HCT116 (cell line): ENCODE results near the gene HOXC11. TPM values are rescaled to one million over a fixed set of nuclear protein-coding genes. Genes with fewer than 3 reads are reported as not detected.

Source experiments
- ATAC-seq: fragments of 200-7000 bp; cut with Tn5 transposase; 2 replicates; pipeline ENCODE4 v1.9.1; 2020; ENCODE audit warnings: mild to moderate bottlenecking, moderate library complexity
- BruUV-seq: library from RNA; stranded (reverse); fragments of 400-500 nt; replicated peaks from 2 replicates; lab custom pipeline; 2021; lab: Mats Ljungman, UMichigan
- CTCF ChIA-PET: fragments of 300-600 bp; sonication (Branson Sonifier 250); formaldehyde crosslinking; loops from one replicate; lab custom pipeline; 2021; ENCODE audit warnings: antibody characterized with exemption; lab: Charles Lee
- POLR2A ChIA-PET: fragments of 300-600, 350-600 bp; sonication (Branson Sonifier 250); formaldehyde crosslinking; loops from one replicate; lab custom pipeline; 2021; ENCODE audit warnings: antibody characterized with exemption; lab: Charles Lee
- RAD21 ChIA-PET, 2 experiments: fragments of 300-600 bp; sonication (Branson Sonifier 250); formaldehyde crosslinking; loops; one replicate each; lab custom pipeline; 2023; ENCODE audit warnings: low total read pairs in 2 of 2; ENCODE audit not compliant: uncharacterized antibody in 2 of 2, unreplicated experiment in 2 of 2, low non-redundant PET in 1 of 2; lab: Charles Lee
- DNase-seq: peaks from one replicate; pipeline ENCODE4 v3.0.0-alpha.2; 2010; ENCODE audit warnings: low read depth, low spot score
- H2AFZ ChIP-seq: fragments of 200-600 bp; shearing (Covaris generic), sonication (generic); 2 replicates; pipeline ENCODE4 v1.6.1; 2017; ENCODE audit warnings: low read depth, mixed run types, mixed read lengths, antibody characterized with exemption, low read length; ENCODE audit not compliant: poor library complexity, severe bottlenecking
- H3K27ac ChIP-seq: 2 replicates; pipeline ENCODE4 v1.5.1; 2012; ENCODE audit warnings: low read depth, low read length
- H3K27me3 ChIP-seq: fragments of 200-600 bp; sonication (generic); 2 replicates; pipeline ENCODE4 v1.6.1; 2016; ENCODE audit warnings: mixed run types, low read length, mixed read lengths; ENCODE audit not compliant: insufficient read depth
- H3K36me3 ChIP-seq, 2 experiments: fragments of 200-500 bp in 1 of 2; fragments of 200-600 bp in 1 of 2; sonication (Bioruptor generic) in 1 of 2; sonication (generic) in 1 of 2; 2 replicates each; pipeline versions ENCODE4 v1.5.1 to v1.6.1; 2014 to 2016; ENCODE audit warnings: low read length in 2 of 2, inconsistent platforms in 1 of 2, mixed read lengths in 1 of 2, mixed run types in 1 of 2; ENCODE audit not compliant: insufficient read depth in 2 of 2, control insufficient read depth in 1 of 2
- H3K4me1 ChIP-seq, 2 experiments: fragments of 200-600 bp in 1 of 2; sonication (generic) in 1 of 2; 2 replicates each; pipeline versions ENCODE4 v1.5.1 to v1.6.1; 2012 to 2017; ENCODE audit warnings: low read length in 2 of 2, inconsistent platforms in 1 of 2, mild to moderate bottlenecking in 1 of 2, mixed read lengths in 1 of 2, mixed run types in 1 of 2, moderate library complexity in 1 of 2; ENCODE audit not compliant: insufficient read depth in 2 of 2, control insufficient read depth in 1 of 2
- H3K4me2 ChIP-seq: fragments of 200-600 bp; sonication (generic); 2 replicates; pipeline ENCODE4 v1.6.1; 2017; ENCODE audit warnings: mixed run types, low read length, mixed read lengths
- H3K4me3 ChIP-seq, 2 experiments: fragments of 200-600 bp in 1 of 2; sonication (generic) in 1 of 2; replicated peaks in 1 of 2; 2 replicates each; pipeline ENCODE4 v1.5.1; 2011 to 2016; ENCODE audit warnings: low read length in 2 of 2, control low read depth in 1 of 2, low read depth in 1 of 2, mild to moderate bottlenecking in 1 of 2, mixed read lengths in 1 of 2, mixed run types in 1 of 2
- H3K79me2 ChIP-seq: fragments of 200-600 bp; sonication (generic); 2 replicates; pipeline ENCODE4 v1.6.1; 2017; ENCODE audit warnings: mild to moderate bottlenecking, mixed run types, low read length, moderate library complexity, mixed read lengths; ENCODE audit not compliant: insufficient read depth
- H3K9ac ChIP-seq: fragments of 200-600 bp; sonication (generic); 2 replicates; pipeline ENCODE4 v1.6.1; 2016; ENCODE audit warnings: low read length, mixed read lengths
- H3K9me2 ChIP-seq: fragments of 200-600 bp; sonication (generic), shearing (Covaris generic); 2 replicates; pipeline ENCODE4 v1.6.1; 2017; ENCODE audit warnings: mixed run types, mild to moderate bottlenecking, moderate library complexity; ENCODE audit not compliant: insufficient read depth
- H3K9me3 ChIP-seq, 2 experiments: fragments of 200-500 bp in 1 of 2; fragments of 200-600 bp in 1 of 2; sonication (Bioruptor generic) in 1 of 2; sonication (generic) in 1 of 2; 2 replicates each; pipeline ENCODE4 v1.6.1; 2014 to 2017; ENCODE audit warnings: low read length in 2 of 2, mixed read lengths in 2 of 2, inconsistent platforms in 1 of 2, low read depth in 1 of 2, mild to moderate bottlenecking in 1 of 2, mixed run types in 1 of 2, moderate library complexity in 1 of 2; ENCODE audit not compliant: control insufficient read depth in 1 of 2, insufficient read depth in 1 of 2
- H4K20me1 ChIP-seq: fragments of 200-600 bp; sonication (generic), shearing (Covaris generic); 2 replicates; pipeline ENCODE4 v1.6.1; 2017; ENCODE audit warnings: mixed run types, mild to moderate bottlenecking, moderate library complexity; ENCODE audit not compliant: insufficient read depth
- EGR1 ChIP-seq: IDR thresholded peaks from 2 replicates; pipeline ENCODE4 v1.6.1; 2012; ENCODE audit warnings: low read depth
- ELF1 ChIP-seq: IDR thresholded peaks from 2 replicates; pipeline ENCODE4 v1.6.1; 2012; ENCODE audit warnings: low read depth, borderline replicate concordance
- EZH2 ChIP-seq: fragments of 200-600 bp; sonication (generic); IDR thresholded peaks from 2 replicates; pipeline ENCODE4 v1.6.1; 2017; ENCODE audit warnings: antibody characterized with exemption, mixed run types
- FOSL1 ChIP-seq: IDR thresholded peaks from 2 replicates; pipeline ENCODE4 v1.6.1; 2012; ENCODE audit warnings: low read depth
- POLR2A ChIP-seq: IDR thresholded peaks from 2 replicates; pipeline ENCODE4 v1.7.0; 2011; ENCODE audit warnings: borderline replicate concordance; ENCODE audit not compliant: insufficient read depth, insufficient read length; ENCODE audit errors: extremely low read depth
- POLR2AphosphoS5 ChIP-seq: IDR thresholded peaks from 2 replicates; pipeline ENCODE4 v1.6.1; 2011; ENCODE audit warnings: mild to moderate bottlenecking, low read depth, low read length, moderate library complexity
- RAD21 ChIP-seq: IDR thresholded peaks from 2 replicates; pipeline ENCODE4 v1.6.1; 2012; ENCODE audit warnings: low read depth, mild to moderate bottlenecking
- TCF7L2 ChIP-seq: IDR thresholded peaks from 2 replicates; pipeline ENCODE4 v1.7.0; 2011; ENCODE audit warnings: borderline replicate concordance, inconsistent platforms; ENCODE audit not compliant: insufficient read depth, insufficient read length; ENCODE audit errors: extremely low read depth
- ZNF274 ChIP-seq: fragments of 200-500 bp; sonication (Bioruptor generic); IDR thresholded peaks from 2 replicates; pipeline ENCODE4 v1.6.1; 2014; ENCODE audit warnings: mild to moderate bottlenecking, low read depth, low read length, inconsistent platforms
- intact Hi-C: fragments of 100-400 bp; cut with micrococcal nuclease; formaldehyde crosslinking; loops from 2 replicates; pipeline ENCODE4 v1.10.0; 2022
- total RNA-seq: library from RNA; stranded (reverse); gene quantifications from one replicate; pipeline ENCODE4 v1.2.1, GENCODE V29; 2021; ENCODE audit not compliant: unreplicated experiment
- TF ChIP-seq, protein P1 (sequence below): IDR thresholded peaks from 2 replicates; pipeline ENCODE4 v1.6.1; 2012
- TF ChIP-seq, protein P2 (sequence below): IDR thresholded peaks from 2 replicates; pipeline ENCODE4 v1.6.1; 2011; ENCODE audit warnings: mild to moderate bottlenecking, low read length, moderate library complexity; ENCODE audit not compliant: insufficient replicate concordance; ENCODE audit errors: extremely low read depth
- TF ChIP-seq, protein P3 (sequence below), 3 experiments: fragments of 200-600 bp in 1 of 3; sonication (generic) in 1 of 3; IDR thresholded peaks in 2 of 3; conservative IDR thresholded peaks in 1 of 3; 2 replicates each; pipeline ENCODE4 v1.5.1; 2012 to 2017; ENCODE audit warnings: low read depth in 2 of 3, low read length in 2 of 3, antibody characterized with exemption in 1 of 3, borderline replicate concordance in 1 of 3, control low read depth in 1 of 3, mild to moderate bottlenecking in 1 of 3, mixed read lengths in 1 of 3, mixed run types in 1 of 3, moderate library complexity in 1 of 3; ENCODE audit not compliant: insufficient read depth in 1 of 3

The HOXC11 gene
- total RNA-seq, 1 experiment from 2014 or later: 0.22 TPM

DNA sequence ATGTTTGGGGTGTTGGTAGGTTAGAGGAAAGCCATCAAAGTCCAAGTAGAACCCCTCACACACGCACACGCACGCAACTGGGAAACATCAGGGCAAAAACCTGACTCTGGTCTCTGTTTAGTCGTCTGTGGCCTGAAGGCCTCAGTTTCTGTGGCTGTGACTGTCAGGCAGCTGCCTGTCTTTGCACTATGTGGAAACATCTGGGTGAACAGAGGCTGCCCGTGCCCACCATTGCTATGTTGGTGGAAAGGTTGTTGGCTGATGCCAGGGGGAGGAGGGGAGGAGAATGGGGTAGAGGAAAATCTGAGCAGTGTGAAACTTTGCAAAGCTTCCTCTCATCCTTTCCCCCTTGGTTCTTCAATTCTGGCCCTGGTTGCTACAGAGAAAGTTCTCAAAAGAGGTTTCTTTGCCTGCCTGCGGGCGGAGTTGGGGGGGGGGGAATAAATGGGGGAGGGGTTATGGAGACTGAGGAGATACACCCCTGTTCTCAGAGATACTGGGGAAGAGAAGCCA is 19.5 kb downstream of the HOXC11 start:
- Histone ChIP-seq H3K9me3 (no peaks in the 10 kb centered on the region), H3K36me3 (no peaks in the 10 kb centered on the region), H3K4me1 (peaks cover 13 to 31% of the 10 kb centered on the region in 2 experiments), H4K20me1 (no peaks in the 10 kb centered on the region), H2AFZ (no peak overlapping the region), H3K27ac (no peak overlapping the region), H3K9me2 (no peaks in the 10 kb centered on the region), H3K4me3 (no peak overlapping the region), H3K9ac (no peak overlapping the region), H3K4me2 (no peak overlapping the region), H3K27me3 (no peaks in the 10 kb centered on the region), H3K79me2 (peaks cover 22% of the 10 kb centered on the region)
- intact Hi-C loops: no loop called here
- POLR2A ChIA-PET: interaction anchor here (2.2 kb wide), 1 partner anchor 25 kb away, joined by 6 read pairs; no protein-coding TSS in a partner anchor
- no TSS peak for BruUV-seq
- no peak for TF ChIP-seq RAD21
- TF ChIP-seq, protein P1, sequence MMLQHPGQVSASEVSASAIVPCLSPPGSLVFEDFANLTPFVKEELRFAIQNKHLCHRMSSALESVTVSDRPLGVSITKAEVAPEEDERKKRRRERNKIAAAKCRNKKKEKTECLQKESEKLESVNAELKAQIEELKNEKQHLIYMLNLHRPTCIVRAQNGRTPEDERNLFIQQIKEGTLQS: no peak
- no peak for TF ChIP-seq TCF7L2
- TF ChIP-seq EZH2: no peak
- TF ChIP-seq, protein P2, sequence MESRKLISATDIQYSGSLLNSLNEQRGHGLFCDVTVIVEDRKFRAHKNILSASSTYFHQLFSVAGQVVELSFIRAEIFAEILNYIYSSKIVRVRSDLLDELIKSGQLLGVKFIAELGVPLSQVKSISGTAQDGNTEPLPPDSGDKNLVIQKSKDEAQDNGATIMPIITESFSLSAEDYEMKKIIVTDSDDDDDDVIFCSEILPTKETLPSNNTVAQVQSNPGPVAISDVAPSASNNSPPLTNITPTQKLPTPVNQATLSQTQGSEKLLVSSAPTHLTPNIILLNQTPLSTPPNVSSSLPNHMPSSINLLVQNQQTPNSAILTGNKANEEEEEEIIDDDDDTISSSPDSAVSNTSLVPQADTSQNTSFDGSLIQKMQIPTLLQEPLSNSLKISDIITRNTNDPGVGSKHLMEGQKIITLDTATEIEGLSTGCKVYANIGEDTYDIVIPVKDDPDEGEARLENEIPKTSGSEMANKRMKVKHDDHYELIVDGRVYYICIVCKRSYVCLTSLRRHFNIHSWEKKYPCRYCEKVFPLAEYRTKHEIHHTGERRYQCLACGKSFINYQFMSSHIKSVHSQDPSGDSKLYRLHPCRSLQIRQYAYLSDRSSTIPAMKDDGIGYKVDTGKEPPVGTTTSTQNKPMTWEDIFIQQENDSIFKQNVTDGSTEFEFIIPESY: no peak
- TF ChIP-seq EGR1: no peak
- TF ChIP-seq, protein P3, sequence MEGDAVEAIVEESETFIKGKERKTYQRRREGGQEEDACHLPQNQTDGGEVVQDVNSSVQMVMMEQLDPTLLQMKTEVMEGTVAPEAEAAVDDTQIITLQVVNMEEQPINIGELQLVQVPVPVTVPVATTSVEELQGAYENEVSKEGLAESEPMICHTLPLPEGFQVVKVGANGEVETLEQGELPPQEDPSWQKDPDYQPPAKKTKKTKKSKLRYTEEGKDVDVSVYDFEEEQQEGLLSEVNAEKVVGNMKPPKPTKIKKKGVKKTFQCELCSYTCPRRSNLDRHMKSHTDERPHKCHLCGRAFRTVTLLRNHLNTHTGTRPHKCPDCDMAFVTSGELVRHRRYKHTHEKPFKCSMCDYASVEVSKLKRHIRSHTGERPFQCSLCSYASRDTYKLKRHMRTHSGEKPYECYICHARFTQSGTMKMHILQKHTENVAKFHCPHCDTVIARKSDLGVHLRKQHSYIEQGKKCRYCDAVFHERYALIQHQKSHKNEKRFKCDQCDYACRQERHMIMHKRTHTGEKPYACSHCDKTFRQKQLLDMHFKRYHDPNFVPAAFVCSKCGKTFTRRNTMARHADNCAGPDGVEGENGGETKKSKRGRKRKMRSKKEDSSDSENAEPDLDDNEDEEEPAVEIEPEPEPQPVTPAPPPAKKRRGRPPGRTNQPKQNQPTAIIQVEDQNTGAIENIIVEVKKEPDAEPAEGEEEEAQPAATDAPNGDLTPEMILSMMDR (IDR thresholded peaks at IDR 0.05 in 2 of 3, conservative IDR thresholded peaks at IDR 0.05 in 1 of 3; ENCODE audit: borderline replicate concordance in 1 of 3, insufficient read depth in 1 of 3, low read depth in 2 of 3, low read length in 2 of 3): no peak
- no peak for TF ChIP-seq POLR2AphosphoS5
- no peak for TF ChIP-seq FOSL1
- TF ChIP-seq ZNF274: no peak
- TF ChIP-seq POLR2A: no peak
- no peak for TF ChIP-seq ELF1
- DNase-seq (no peak), ATAC-seq (no peak)
- RAD21 ChIA-PET: no interaction called here
- CTCF ChIA-PET: interaction anchor here (1.2 to 1.7 kb wide), 4 partner anchors 7 to 216 kb away, joined by 3 to 5 read pairs (median 4); partner anchors contain the start of genes HOXC10 and HOXC5
